Left ventricle myocardium superior (tissue), 1 donor: ENCODE measurements around the gene DUOXA2. TPM values are rescaled to one million over a fixed set of nuclear protein-coding genes. Genes with fewer than 3 reads are reported as not detected.
A peak's percentile ranks its signal among the peaks of the same experiment; 100 is the strongest.
"Not testable (repeated sequence)": the region's sequence is repeated elsewhere in the genome, so short reads cannot be mapped to it uniquely, and the experiment has no call there.

Experiments used
- ATAC-seq: fragments of 200-7000 bp; cut with Tn5 transposase; one replicate; pipeline ENCODE4 v1.9.1; 2020; ENCODE audit warnings: mild to moderate bottlenecking, moderate library complexity
- DNase-seq: peaks from one replicate; pipeline ENCODE4 v3.0.0-alpha.2; 2020
- intact Hi-C: fragments of 100-400 bp; cut with micrococcal nuclease; formaldehyde crosslinking; loops from one replicate; pipeline ENCODE4 v1.11.0; 2022
- long read RNA-seq: library from polyadenylated mRNA; unstranded; transcript quantifications from one replicate; pipeline ENCODE4 v2.0.0, GENCODE V29; 2021
- total RNA-seq: library from RNA; stranded (reverse); fragmentation: NEBNext Ultra II Directional; extraction: Animal tissue kit (Norgen Biotek cat#: 25700); gene quantifications from one replicate; pipeline ENCODE4 v1.2.1, GENCODE V29; 2021
- donor health status: DM: no; HTN: yes; CAD: no; lungs with severe emphysema.

The DUOXA2 gene
- total RNA-seq, result not detected
- long read RNA-seq, result 0 reads

- ATAC-seq (no peak), DNase-seq (no peak)
- intact Hi-C loops, result no loop called here
These were observed at the start of gene DUOXA2, which contains the start of gene DUOX2 for GRCh38 chr15:45114076-45114750. Gene DUOXA2, plus strand, starts transcription at chr15:45114326. Its CDS starts 280 bp downstream, at chr15:45114606. Gene DUOX2, minus strand, starts transcription at chr15:45114172. Its CDS starts 761 bp downstream, at chr15:45113411.

GRCh38 chr15:45064386-45064785 is 49.7 kb upstream of the DUOXA2 start:
- intact Hi-C loops, result no loop called here
- DNase-seq, result no peak
- no peak for ATAC-seq

- DNase-seq, intact Hi-C loops, ATAC-seq: not testable (repeated sequence)
These were observed 44.2 kb upstream of the DUOXA2 start for GRCh38 chr15:45069942-45070360.

GRCh38 chr15:45073602-45074001 is 40.5 kb upstream of the DUOXA2 start:
- ATAC-seq, intact Hi-C loops: not testable (repeated sequence)

GRCh38 chr15:45075440-45076320 is 38.4 kb upstream of the DUOXA2 start:
- ATAC-seq, DNase-seq, intact Hi-C loops: not testable (repeated sequence)

More at GRCh38 chr15:45073602-45074001, 40.5 kb upstream of the DUOXA2 start:
- DNase-seq, result not testable (repeated sequence)

- intact Hi-C loops, DNase-seq: not testable (repeated sequence)
- peak; percentile 80 for ATAC-seq
These were observed 36.7 kb upstream of the DUOXA2 start for GRCh38 chr15:45077391-45077790.

- DNase-seq, result not testable (repeated sequence)
- ATAC-seq, result peak; percentile 17
These were observed 34.9 kb upstream of the DUOXA2 start for GRCh38 chr15:45079201-45079600.

GRCh38 chr15:45079628-45080246 is 34.4 kb upstream of the DUOXA2 start:
- intact Hi-C loops, DNase-seq: not testable (repeated sequence)
- ATAC-seq, result peak; percentile 49

More at GRCh38 chr15:45079201-45079600, 34.9 kb upstream of the DUOXA2 start:
- intact Hi-C loops, result not testable (repeated sequence)

GRCh38 chr15:45080593-45080992 is 33.5 kb upstream of the DUOXA2 start:
- peak; percentile 46 for DNase-seq
- peak; percentile 80 for ATAC-seq
- intact Hi-C loops, result not testable (repeated sequence)

GRCh38 chr15:45082412-45082811 is 31.7 kb upstream of the DUOXA2 start:
- ATAC-seq, intact Hi-C loops, DNase-seq: not testable (repeated sequence)

GRCh38 chr15:45083223-45083622 is 30.9 kb upstream of the DUOXA2 start:
- DNase-seq, result no peak
- intact Hi-C loops, result no loop called here
- ATAC-seq, result no peak

GRCh38 chr15:45084163-45084562 is 30.0 kb upstream of the DUOXA2 start:
- no peak for ATAC-seq
- no peak for DNase-seq
- intact Hi-C loops, result no loop called here

- intact Hi-C loops, result no loop called here
- DNase-seq (no peak), ATAC-seq (no peak)
These were observed 26.6 kb upstream of the DUOXA2 start for GRCh38 chr15:45087513-45087912.

GRCh38 chr15:45088801-45089711 is 25.1 kb upstream of the DUOXA2 start:
- ATAC-seq (no peak), DNase-seq (no peak)
- intact Hi-C loops, result no loop called here

GRCh38 chr15:45089712-45090373 is 24.3 kb upstream of the DUOXA2 start:
- no peak for ATAC-seq
- intact Hi-C loops, result no loop called here
- DNase-seq, result no peak

GRCh38 chr15:45091161-45091560 is 23.0 kb upstream of the DUOXA2 start:
- DNase-seq, result no peak
- intact Hi-C loops, result no loop called here
- no peak for ATAC-seq

- peak; percentile 71 for DNase-seq
- peak; percentile 98 for ATAC-seq
- intact Hi-C loops, result no loop called here
These were observed 22.6 kb upstream of the DUOXA2 start for GRCh38 chr15:45091576-45091975.

- intact Hi-C loops, result no loop called here
- no peak for DNase-seq
These were observed 21.1 kb upstream of the DUOXA2 start for GRCh38 chr15:45093013-45093412.

More at GRCh38 chr15:45093013-45093412, 21.1 kb upstream of the DUOXA2 start:
- ATAC-seq, result no peak
